GM23338 (cell line): ENCODE results near the gene STX1B. TPM values are rescaled to one million over a fixed set of nuclear protein-coding genes. Genes with fewer than 3 reads are reported as not detected.
A peak's percentile ranks its signal among the peaks of the same experiment; 100 is the strongest.

Experiments
- ATAC-seq: fragments of 200-7000 bp; cut with Tn5 transposase; 3 replicates; pipeline ENCODE4 v1.9.1; 2020
- DNase-seq: peaks from one replicate; pipeline ENCODE4 v3.0.0-alpha.2; 2015; ENCODE audit warnings: low spot score
- H2AFZ ChIP-seq: fragments of 200-600 bp; sonication (generic); 2 replicates; pipeline ENCODE4 v1.8.0; 2016; ENCODE audit warnings: antibody characterized with exemption, mild to moderate bottlenecking, moderate library complexity
- H3F3A ChIP-seq: fragments of 200-600 bp; sonication (generic); replicated peaks from 2 replicates; pipeline ENCODE4 v1.8.0; 2017; ENCODE audit warnings: antibody characterized with exemption, mixed run types, low read depth
- H3K27ac ChIP-seq: fragments of 200-600 bp; sonication (generic); 2 replicates; pipeline ENCODE4 v1.6.1; 2016; ENCODE audit warnings: low read depth
- H3K27me3 ChIP-seq: fragments of 200-600 bp; sonication (generic); 2 replicates; pipeline ENCODE4 v1.8.0; 2016; ENCODE audit warnings: mild to moderate bottlenecking, mixed run types, moderate library complexity; ENCODE audit not compliant: insufficient read depth
- H3K36me3 ChIP-seq: fragments of 200-600 bp; sonication (generic); 2 replicates; pipeline ENCODE4 v1.8.0; 2016; ENCODE audit warnings: mild to moderate bottlenecking; ENCODE audit not compliant: insufficient read depth
- H3K4me1 ChIP-seq: fragments of 200-600 bp; sonication (generic); 2 replicates; pipeline ENCODE4 v1.8.0; 2016; ENCODE audit warnings: mild to moderate bottlenecking, moderate library complexity; ENCODE audit not compliant: insufficient read depth
- H3K4me2 ChIP-seq: fragments of 200-600 bp; sonication (generic); 2 replicates; pipeline ENCODE4 v1.7.1; 2017; ENCODE audit warnings: mixed run types
- H3K4me3 ChIP-seq: fragments of 200-600 bp; sonication (generic); 2 replicates; pipeline ENCODE4 v1.6.1; 2016; ENCODE audit warnings: mixed run types
- H3K79me2 ChIP-seq: fragments of 200-600 bp; sonication (generic); replicated peaks from 2 replicates; pipeline ENCODE4 v1.8.0; 2017; ENCODE audit warnings: mild to moderate bottlenecking; ENCODE audit not compliant: insufficient read depth
- H3K9me2 ChIP-seq: fragments of 200-600 bp; sonication (generic); 2 replicates; pipeline ENCODE4 v1.8.0; 2017; ENCODE audit not compliant: insufficient read depth
- H4K20me1 ChIP-seq: fragments of 200-600 bp; sonication (generic); replicated peaks from 2 replicates; pipeline ENCODE4 v1.8.0; 2017; ENCODE audit warnings: mild to moderate bottlenecking; ENCODE audit not compliant: insufficient read depth
- H3K27ac Mint-ChIP-seq: 2 replicates; pipeline ENCODE4 v1.8.0; 2020; ENCODE audit warnings: inconsistent platforms, mild to moderate bottlenecking, moderate library complexity, mixed read lengths
- H3K27me3 Mint-ChIP-seq: 3 replicates; pipeline ENCODE4 v1.8.0; 2022; ENCODE audit warnings: low read depth, mild to moderate bottlenecking, moderate library complexity, mixed read lengths, inconsistent platforms; ENCODE audit not compliant: insufficient read depth, poor library complexity
- H3K36me3 Mint-ChIP-seq: 3 replicates; pipeline ENCODE4 v1.8.0; 2021; ENCODE audit warnings: low read depth, mild to moderate bottlenecking, inconsistent platforms, moderate library complexity, mixed read lengths
- H3K4me1 Mint-ChIP-seq: 3 replicates; pipeline ENCODE4 v1.8.0; 2020; ENCODE audit warnings: mild to moderate bottlenecking, inconsistent platforms, mixed read lengths
- H3K4me3 Mint-ChIP-seq: 3 replicates; pipeline ENCODE4 v1.8.0; 2021; ENCODE audit warnings: moderate library complexity, mild to moderate bottlenecking, inconsistent platforms, mixed read lengths
- H3K9me3 Mint-ChIP-seq: 3 replicates; pipeline ENCODE4 v1.8.0; 2020; ENCODE audit warnings: moderate library complexity, mild to moderate bottlenecking, inconsistent platforms, mixed read lengths
- CTCF ChIP-seq, 2 experiments: fragments of 200-600 bp in 1 of 2; sonication (generic) in 1 of 2; conservative IDR thresholded peaks; 2 replicates each; pipeline versions ENCODE4 v1.5.1 to v1.6.1; 2016 to 2017; ENCODE audit warnings: antibody characterized with exemption in 2 of 2, low read depth in 2 of 2, mild to moderate bottlenecking in 2 of 2, moderate library complexity in 1 of 2
- POLR2AphosphoS5 ChIP-seq: IDR thresholded peaks from 2 replicates; pipeline ENCODE4 v1.6.1; 2016; ENCODE audit warnings: antibody characterized with exemption, low read depth
- ZNF462 ChIP-seq: fragments of 250-450 bp; sonication (Bioruptor Pico); IDR thresholded peaks from 2 replicates; pipeline ENCODE4 v1.5.0; 2020; ENCODE audit warnings: mild to moderate bottlenecking, moderate library complexity
- polyA plus RNA-seq: library from polyadenylated mRNA; unstranded; fragments of >200 nt; fragmentation: Nextera tagmentation; extraction: Ambion mirVana; gene quantifications from 2 replicates; pipeline ENCODE4 v1.2.1, GENCODE V29; 2016
- total RNA-seq: library from RNA; depleted of rRNA; stranded (reverse); fragments of >200 nt; shearing (Covaris generic); gene quantifications from 2 replicates; pipeline ENCODE4 v1.2.3, GENCODE V29; 2014

The STX1B gene
- total and polyA plus RNA-seq, 2 experiments from 2014 or later = 1.7 to 9.5 TPM

GRCh38 chr16:30985401-30986128 is 24.9 kb downstream of the STX1B start:
- Histone ChIP-seq H3K79me2 (no peaks in the 10 kb centered on the region), H3F3A (peaks cover 9% of the 10 kb centered on the region), H4K20me1 (no peaks in the 10 kb centered on the region; the same call in 1 of the 2 replicates), H2AFZ (no peak overlapping the region), H3K4me3 (peak overlapping the region; percentile 58), H3K4me2 (peak overlapping the region; percentile 80), H3K27ac (no peak overlapping the region), H3K36me3 (peaks cover 4% of the 10 kb centered on the region; the same call in 1 of the 2 replicates), H3K27me3 (no peaks in the 10 kb centered on the region), H3K4me1 (no peaks in the 10 kb centered on the region), H3K9me2 (no peaks in the 10 kb centered on the region)
- Mint-ChIP-seq H3K4me1 (peaks cover 6% of the 10 kb centered on the region; the same call in 2 of the 3 replicates), H3K36me3 (peaks cover 28% of the 10 kb centered on the region), H3K27me3 (peaks cover 9% of the 10 kb centered on the region), H3K27ac (peak overlapping the region; percentile 67; the same call in 1 of the 2 replicates), H3K4me3 (peak overlapping the region; percentile 65), H3K9me3 (peaks cover 2% of the 10 kb centered on the region; the same call in 1 of the 3 replicates)
- TF ChIP-seq POLR2AphosphoS5 (peak; percentile 37; the same call in 1 of the 2 replicates), CTCF (conservative IDR thresholded peaks at IDR 0.05; ENCODE audit: low read depth in 2 of 2) (peak in 1 of 2 experiments; percentile 74; a peak in 2 of 4 replicates), ZNF462 (CRISPR knock-in tag) (no peak)
- ATAC-seq = peak; percentile 76
- peak; percentile 79 for DNase-seq
